Right lobe of liver (tissue), 4 donors: ENCODE results near the gene IQCH.

Source experiments
- POLR2A ChIP-seq: fragments of 450-650 bp; IDR thresholded peaks from one replicate; pipeline ENCODE4 v1.6.1; 2017; ENCODE audit warnings: antibody characterized with exemption, mild to moderate bottlenecking
- TF ChIP-seq, protein P1 (sequence below), 4 donors: fragments of 200-600 bp in 3 of 4; fragments of 450-650 bp in 1 of 4; IDR thresholded peaks; one replicate each; pipeline versions ENCODE4 v1.5.1 to v1.8.0; 2016 to 2022; ENCODE audit warnings: antibody characterized with exemption in 4 of 4, mild to moderate bottlenecking in 2 of 4
- donor health status: DM: no; HTN: no; CAD: no.
- donor health status: DM: no; HTN: no; CAD: no.
- donor health status: DM: no; HTN: yes; CAD: no.

DNA sequence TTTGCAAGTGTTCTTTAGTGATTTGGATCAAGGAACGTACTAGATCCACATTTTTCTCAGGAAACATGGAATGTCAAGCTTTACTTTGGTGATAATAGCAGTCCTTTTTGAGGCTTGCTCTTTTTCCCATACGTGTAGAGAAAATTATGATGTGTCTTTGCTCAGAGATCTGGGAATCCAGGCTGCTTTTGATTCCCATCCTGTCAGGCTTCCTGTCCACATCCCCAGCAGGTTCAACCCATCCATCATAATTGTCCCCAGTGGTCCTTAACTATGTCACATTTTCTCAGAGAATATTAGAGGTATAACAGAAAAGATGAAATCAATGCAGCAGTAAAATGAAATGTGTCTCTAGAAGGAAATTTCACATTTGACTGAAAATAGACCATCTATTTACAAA is 111.4 kb downstream of the IQCH start:
- no peak for TF ChIP-seq POLR2A
- TF ChIP-seq, protein P1, sequence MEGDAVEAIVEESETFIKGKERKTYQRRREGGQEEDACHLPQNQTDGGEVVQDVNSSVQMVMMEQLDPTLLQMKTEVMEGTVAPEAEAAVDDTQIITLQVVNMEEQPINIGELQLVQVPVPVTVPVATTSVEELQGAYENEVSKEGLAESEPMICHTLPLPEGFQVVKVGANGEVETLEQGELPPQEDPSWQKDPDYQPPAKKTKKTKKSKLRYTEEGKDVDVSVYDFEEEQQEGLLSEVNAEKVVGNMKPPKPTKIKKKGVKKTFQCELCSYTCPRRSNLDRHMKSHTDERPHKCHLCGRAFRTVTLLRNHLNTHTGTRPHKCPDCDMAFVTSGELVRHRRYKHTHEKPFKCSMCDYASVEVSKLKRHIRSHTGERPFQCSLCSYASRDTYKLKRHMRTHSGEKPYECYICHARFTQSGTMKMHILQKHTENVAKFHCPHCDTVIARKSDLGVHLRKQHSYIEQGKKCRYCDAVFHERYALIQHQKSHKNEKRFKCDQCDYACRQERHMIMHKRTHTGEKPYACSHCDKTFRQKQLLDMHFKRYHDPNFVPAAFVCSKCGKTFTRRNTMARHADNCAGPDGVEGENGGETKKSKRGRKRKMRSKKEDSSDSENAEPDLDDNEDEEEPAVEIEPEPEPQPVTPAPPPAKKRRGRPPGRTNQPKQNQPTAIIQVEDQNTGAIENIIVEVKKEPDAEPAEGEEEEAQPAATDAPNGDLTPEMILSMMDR (IDR thresholded peaks at IDR 0.05): no peak
